Stomach smooth muscle (tissue), 2 donors: Measurements from ENCODE around the gene MEIOC.

Source experiments
- H3K27ac ChIP-seq: one replicate; pipeline ENCODE4 v1.7.0; 2013; ENCODE audit warnings: mild to moderate bottlenecking, low read length, inconsistent platforms
- H3K27me3 ChIP-seq, 2 donors: one replicate each; pipeline ENCODE4 v1.7.0; 2013; ENCODE audit warnings: low read length in 2 of 2; ENCODE audit not compliant: insufficient read depth in 2 of 2, control insufficient read depth in 1 of 2
- H3K36me3 ChIP-seq, 2 donors: one replicate each; pipeline ENCODE4 v1.7.0; 2013; ENCODE audit warnings: low read length in 2 of 2; ENCODE audit not compliant: control insufficient read depth in 2 of 2, insufficient read depth in 2 of 2
- H3K4me1 ChIP-seq: one replicate; pipeline ENCODE4 v1.7.0; 2013; ENCODE audit warnings: low read length; ENCODE audit not compliant: control insufficient read depth, insufficient read depth
- H3K4me3 ChIP-seq, 2 donors: one replicate each; pipeline ENCODE4 v1.7.0; 2013; ENCODE audit warnings: low read length in 2 of 2
- H3K9ac ChIP-seq, 2 donors: one replicate each; pipeline ENCODE4 v1.7.0; 2013; ENCODE audit warnings: low read length in 2 of 2, mild to moderate bottlenecking in 1 of 2
- H3K9me3 ChIP-seq, 2 donors: one replicate each; pipeline ENCODE4 v1.7.0; 2013; ENCODE audit warnings: low read length in 2 of 2; ENCODE audit not compliant: control insufficient read depth in 2 of 2
- donor health status: healthy.
- donor health status: Pancreatic carcinoma.

The MEIOC gene

DNA sequence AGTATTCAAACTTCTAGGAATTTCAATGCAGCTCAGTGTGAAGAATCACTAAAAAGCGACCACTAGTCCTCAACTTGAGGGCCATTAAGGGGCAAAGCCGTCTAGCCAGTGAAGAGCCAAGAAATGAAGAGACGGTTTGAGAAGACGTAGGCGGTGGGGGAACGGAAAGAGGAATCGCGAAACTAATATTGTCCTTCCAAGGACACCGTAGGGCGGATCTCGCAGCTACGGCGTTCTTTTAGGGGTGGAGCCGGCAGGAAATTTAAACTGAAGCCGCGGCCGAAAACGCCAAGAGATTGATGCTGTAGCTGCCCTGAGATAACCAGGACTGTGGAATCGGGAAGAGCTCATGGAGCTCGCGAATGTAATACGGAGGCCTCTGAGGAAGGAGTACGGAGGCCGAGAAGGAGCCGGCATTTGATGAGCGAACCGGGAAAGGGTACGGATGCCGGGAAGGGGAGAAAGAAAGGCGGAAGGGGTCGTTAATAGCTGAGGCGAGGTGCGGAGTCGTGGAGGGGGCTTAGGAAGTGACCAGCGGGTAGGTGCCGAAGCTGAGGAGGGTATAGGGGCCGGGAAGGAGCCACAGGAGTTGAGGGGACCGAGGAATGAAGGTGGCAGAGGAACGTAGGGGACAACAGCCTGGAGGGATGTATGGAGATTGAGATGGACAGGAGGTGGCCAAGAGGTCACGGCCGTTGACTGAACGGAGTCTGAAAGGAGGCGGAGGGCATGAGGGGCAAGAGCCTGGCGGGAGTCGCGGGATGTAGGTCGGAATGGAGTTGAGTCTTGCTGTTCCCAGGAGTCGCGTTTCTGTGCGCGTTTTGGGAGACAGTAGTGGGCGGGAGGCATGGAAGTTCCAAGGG is 52.4 kb downstream of the MEIOC start, which contains the start of gene DBF4B:
DBF4B (plus strand) TSS at position 265 of the 863 bp plus-strand sequence; CDS start at position 421, 156 bp downstream.
- no peaks in the 10 kb centered on the region for H3K36me3 ChIP-seq
- H3K9me3 ChIP-seq = no peaks in the 10 kb centered on the region
- H3K9ac ChIP-seq = peak within 1 kb of the TSS; percentile 77 to 94
- peak within 1 kb of the TSS; percentile 83 for H3K27ac ChIP-seq
- no peaks in the 10 kb centered on the region for H3K27me3 ChIP-seq
- H3K4me3 ChIP-seq = peak within 1 kb of the TSS; percentile 92 to 98
- peaks cover 9% of the 10 kb centered on the region for H3K4me1 ChIP-seq

DNA sequence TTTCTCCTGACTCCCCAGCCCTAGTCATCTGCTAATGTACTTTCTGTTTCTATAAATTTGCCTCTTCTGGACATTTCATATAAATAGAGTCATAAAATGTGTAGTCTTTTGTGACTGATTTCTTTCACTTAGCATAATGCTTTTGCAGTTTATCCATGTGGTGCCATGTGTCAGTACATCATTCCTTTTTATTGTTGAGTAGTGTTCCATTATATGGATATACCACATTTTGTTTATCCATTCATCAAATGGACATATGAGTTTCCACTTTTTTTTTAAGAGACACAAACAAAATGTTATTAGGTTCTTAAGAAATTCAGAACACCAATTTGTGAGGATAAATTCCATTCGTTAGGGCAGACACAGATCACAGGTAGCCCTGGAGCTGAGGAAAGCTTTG is 63.2 kb downstream of the MEIOC start:
- Histone ChIP-seq H3K9ac (no peak overlapping the region), H3K4me1 (no peaks in the 10 kb centered on the region), H3K4me3 (no peak overlapping the region), H3K27me3 (no peaks in the 10 kb centered on the region), H3K9me3 (no peaks in the 10 kb centered on the region), H3K36me3 (peaks cover 3 to 6% of the 10 kb centered on the region in 2 donors), H3K27ac (no peak overlapping the region)

DNA sequence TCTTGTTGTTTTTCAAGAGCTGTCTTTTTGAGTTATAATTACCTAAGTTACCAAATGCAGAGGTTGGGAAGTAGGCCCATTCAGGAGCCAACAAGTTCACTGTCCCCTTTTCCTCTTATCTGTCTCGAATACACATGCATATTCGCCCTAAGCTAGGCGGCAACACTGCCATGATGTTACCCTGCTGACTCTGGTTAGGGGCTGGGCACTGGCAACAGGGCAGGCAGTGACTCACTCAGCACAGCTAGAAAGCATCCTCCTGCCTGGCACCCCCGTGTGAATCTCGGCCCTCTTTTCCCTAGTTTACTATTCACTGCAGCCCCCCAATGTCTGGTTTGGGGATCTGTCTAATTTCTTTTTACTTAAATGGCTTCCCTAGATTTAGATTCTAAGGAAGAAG is 66.0 kb downstream of the MEIOC start:
- Histone ChIP-seq H3K27ac (no peak overlapping the region), H3K27me3 (no peaks in the 10 kb centered on the region), H3K9me3 (no peaks in the 10 kb centered on the region), H3K9ac (no peak overlapping the region), H3K4me3 (no peak overlapping the region), H3K36me3 (peaks cover 3 to 6% of the 10 kb centered on the region in 2 donors), H3K4me1 (no peaks in the 10 kb centered on the region)
